ENCODE results near the gene JUP. TPM values are rescaled to one million over a fixed set of nuclear protein-coding genes. Genes with fewer than 3 reads are reported as not detected.

Gene JUP
- total and polyA plus RNA-seq, 2 experiments from 2014 or later: 209 to 214 TPM

GRCh38 chr17:41794540-41794975 lies 8.0 kb upstream of the JUP start:
- Histone ChIP-seq H3K27me3 (no peaks in the 10 kb centered on the region), H3K9me2 (replicated peaks; ENCODE audit: insufficient read depth) (no peaks in the 10 kb centered on the region), H3K4me3 (no peak overlapping the region), H3K9me3 (ENCODE audit: low read depth) (no peaks in the 10 kb centered on the region), H4K20me1 (ENCODE audit: insufficient read depth, poor library complexity, severe bottlenecking) (no peaks in the 10 kb centered on the region), H2AFZ (no peak overlapping the region), H3K36me3 (replicated peaks; ENCODE audit: insufficient read depth, low read depth) (no peaks in the 10 kb centered on the region), H3K79me2 (no peaks in the 10 kb centered on the region), H3K27ac (peak overlapping the region; percentile 97), H3K4me2 (peak overlapping the region; percentile 9), H3K4me1 (ENCODE audit: insufficient read depth) (peaks cover 36% of the 10 kb centered on the region)
- WGBS (ENCODE audit: low lambda C conversion rate, missing lambda C conversion rate): 74% methylated on average over 5 of the region's 5 CpGs
- no peak for DNase-seq (ENCODE audit: low spot score)
- no peak for TF ChIP-seq EZH2 (IDR thresholded peaks at IDR 0.05; ENCODE audit: borderline replicate concordance)
- no peak for TF ChIP-seq CTCF (IDR thresholded peaks at IDR 0.05; ENCODE audit: poor library complexity)
- TF ChIP-seq EZH2phosphoT487 (IDR thresholded peaks at IDR 0.05; ENCODE audit: low read depth, severe bottlenecking, unreplicated experiment): no peak

- DNase-seq (ENCODE audit: low spot score): peak; percentile 69
- TF ChIP-seq EZH2phosphoT487 (IDR thresholded peaks at IDR 0.05; ENCODE audit: low read depth, severe bottlenecking, unreplicated experiment) (no peak), CTCF (IDR thresholded peaks at IDR 0.05; ENCODE audit: poor library complexity) (no peak), EZH2 (IDR thresholded peaks at IDR 0.05; ENCODE audit: borderline replicate concordance) (no peak)
- H3K4me2 ChIP-seq: peak overlapping the region; percentile 70
- no peaks in the 10 kb centered on the region for H3K79me2 ChIP-seq
- H2AFZ ChIP-seq: no peak overlapping the region
- no peaks in the 10 kb centered on the region for H3K27me3 ChIP-seq
- H3K4me3 ChIP-seq: no peak overlapping the region
- H3K9me2 ChIP-seq (replicated peaks; ENCODE audit: insufficient read depth): no peaks in the 10 kb centered on the region
- WGBS (ENCODE audit: low lambda C conversion rate, missing lambda C conversion rate): 30% methylated on average over 14 of the region's 14 CpGs
- peaks cover 34% of the 10 kb centered on the region for H3K4me1 ChIP-seq (ENCODE audit: insufficient read depth)
- H4K20me1 ChIP-seq (ENCODE audit: insufficient read depth, poor library complexity, severe bottlenecking): no peaks in the 10 kb centered on the region
- H3K27ac ChIP-seq: peak overlapping the region; percentile 97
- no peaks in the 10 kb centered on the region for H3K9me3 ChIP-seq (ENCODE audit: low read depth)
- no peaks in the 10 kb centered on the region for H3K36me3 ChIP-seq (replicated peaks; ENCODE audit: insufficient read depth, low read depth)
Observed at GRCh38 chr17:41793784-41794539, 7.5 kb upstream of the JUP start.

- peak; percentile 92 for DNase-seq (ENCODE audit: low spot score)
- H3K9me3 ChIP-seq (ENCODE audit: low read depth): no peaks in the 10 kb centered on the region
- TF ChIP-seq EZH2phosphoT487 (IDR thresholded peaks at IDR 0.05; ENCODE audit: low read depth, severe bottlenecking, unreplicated experiment): no peak
- no peak for TF ChIP-seq EZH2 (IDR thresholded peaks at IDR 0.05; ENCODE audit: borderline replicate concordance)
- H3K36me3 ChIP-seq (replicated peaks; ENCODE audit: insufficient read depth, low read depth): no peaks in the 10 kb centered on the region
- peaks cover 34% of the 10 kb centered on the region for H3K4me1 ChIP-seq (ENCODE audit: insufficient read depth)
- no peaks in the 10 kb centered on the region for H3K9me2 ChIP-seq (replicated peaks; ENCODE audit: insufficient read depth)
- H3K27ac ChIP-seq: peak overlapping the region; percentile 97
- H3K4me3 ChIP-seq: no peak overlapping the region
- no peak overlapping the region for H2AFZ ChIP-seq
- H3K27me3 ChIP-seq: no peaks in the 10 kb centered on the region
- no peaks in the 10 kb centered on the region for H3K79me2 ChIP-seq
- peak overlapping the region; percentile 70 for H3K4me2 ChIP-seq
- 27% methylated on average over 22 of the region's 22 CpGs for WGBS (ENCODE audit: low lambda C conversion rate, missing lambda C conversion rate)
- H4K20me1 ChIP-seq (ENCODE audit: insufficient read depth, poor library complexity, severe bottlenecking): no peaks in the 10 kb centered on the region
Observed at GRCh38 chr17:41792845-41793783, 6.6 kb upstream of the JUP start.

Measured in hepatocyte (in vitro differentiated cells).